Breast epithelium (tissue), 4 donors: ENCODE results near the gene CHD9. TPM values are rescaled to one million over a fixed set of nuclear protein-coding genes. Genes with fewer than 3 reads are reported as not detected.

Experiments
- DNase-seq, 2 donors: peaks; one replicate each; pipeline ENCODE4 v3.0.0-alpha.2; 2019; ENCODE audit warnings: low spot score in 2 of 2
- H3K27ac ChIP-seq, 2 donors: fragments of 200-600 bp; sonication (generic) in 1 of 2; one replicate each; pipeline ENCODE4 v1.5.1; 2016 to 2019; ENCODE audit warnings: mild to moderate bottlenecking in 1 of 2
- H3K27me3 ChIP-seq, 2 donors: fragments of 200-600 bp; sonication (generic) in 1 of 2; one replicate each; pipeline versions ENCODE4 v1.5.1 to v1.6.0; 2017 to 2019; ENCODE audit warnings: control low read depth in 1 of 2, mild to moderate bottlenecking in 1 of 2
- H3K36me3 ChIP-seq: fragments of 200-600 bp; one replicate; pipeline ENCODE4 v1.5.1; 2019
- H3K4me1 ChIP-seq, 2 donors: fragments of 200-600 bp; sonication (generic); one replicate each; pipeline ENCODE4 v1.5.1; 2016 to 2019; ENCODE audit warnings: control low read depth in 1 of 2
- H3K4me3 ChIP-seq, 3 donors: fragments of 200-600 bp; sonication (generic); 1 replicate in 2 of 3; 2 replicates in 1 of 3; pipeline ENCODE4 v1.5.1; 2016 to 2019; ENCODE audit warnings: mild to moderate bottlenecking in 3 of 3, moderate library complexity in 2 of 3
- H3K9me3 ChIP-seq, 2 donors: fragments of 200-600 bp; sonication (generic) in 1 of 2; one replicate each; pipeline ENCODE4 v1.5.1; 2016 to 2019; ENCODE audit warnings: control low read depth in 1 of 2
- POLR2A ChIP-seq: fragments of 450-650 bp; IDR thresholded peaks from one replicate; pipeline ENCODE4 v1.6.1; 2016; ENCODE audit warnings: antibody characterized with exemption, mild to moderate bottlenecking, moderate library complexity
- POLR2AphosphoS5 ChIP-seq, 3 donors: sonication (generic); formaldehyde crosslinking; IDR thresholded peaks; one replicate each; pipeline ENCODE4 v1.6.1; 2017; ENCODE audit warnings: antibody characterized with exemption in 3 of 3
- intact Hi-C: fragments of 100-400 bp; cut with DNase I; formaldehyde crosslinking; loops from one replicate; pipeline ENCODE4 v1.15.1; 2023; ENCODE audit warnings: low total_unique reads
- total RNA-seq, 3 donors: library from RNA; depleted of rRNA; stranded (reverse); fragments of >200 nt; gene quantifications; one replicate each; pipeline ENCODE4 v1.1.0, GENCODE V29; 2016
- TF ChIP-seq, protein P1 (sequence below), 3 donors: fragments of 450-650 bp; IDR thresholded peaks; one replicate each; pipeline ENCODE4 v1.5.1; 2016 to 2017; ENCODE audit warnings: antibody characterized with exemption in 3 of 3, mild to moderate bottlenecking in 3 of 3, moderate library complexity in 3 of 3

CHD9 gene
- total RNA-seq, 3 donors from 2014 or later = 93.8 to 160 (median 158) TPM

- no peaks in the 10 kb centered on the region for H3K36me3 ChIP-seq
- no peaks in the 10 kb centered on the region for H3K4me1 ChIP-seq
- no peak for DNase-seq
- no peaks in the 10 kb centered on the region for H3K27me3 ChIP-seq
- H3K9me3 ChIP-seq = no peaks in the 10 kb centered on the region
- TF ChIP-seq POLR2A = no peak
- TF ChIP-seq, protein P1, sequence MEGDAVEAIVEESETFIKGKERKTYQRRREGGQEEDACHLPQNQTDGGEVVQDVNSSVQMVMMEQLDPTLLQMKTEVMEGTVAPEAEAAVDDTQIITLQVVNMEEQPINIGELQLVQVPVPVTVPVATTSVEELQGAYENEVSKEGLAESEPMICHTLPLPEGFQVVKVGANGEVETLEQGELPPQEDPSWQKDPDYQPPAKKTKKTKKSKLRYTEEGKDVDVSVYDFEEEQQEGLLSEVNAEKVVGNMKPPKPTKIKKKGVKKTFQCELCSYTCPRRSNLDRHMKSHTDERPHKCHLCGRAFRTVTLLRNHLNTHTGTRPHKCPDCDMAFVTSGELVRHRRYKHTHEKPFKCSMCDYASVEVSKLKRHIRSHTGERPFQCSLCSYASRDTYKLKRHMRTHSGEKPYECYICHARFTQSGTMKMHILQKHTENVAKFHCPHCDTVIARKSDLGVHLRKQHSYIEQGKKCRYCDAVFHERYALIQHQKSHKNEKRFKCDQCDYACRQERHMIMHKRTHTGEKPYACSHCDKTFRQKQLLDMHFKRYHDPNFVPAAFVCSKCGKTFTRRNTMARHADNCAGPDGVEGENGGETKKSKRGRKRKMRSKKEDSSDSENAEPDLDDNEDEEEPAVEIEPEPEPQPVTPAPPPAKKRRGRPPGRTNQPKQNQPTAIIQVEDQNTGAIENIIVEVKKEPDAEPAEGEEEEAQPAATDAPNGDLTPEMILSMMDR (IDR thresholded peaks at IDR 0.05) = no peak
- no peak overlapping the region for H3K4me3 ChIP-seq
- H3K27ac ChIP-seq = no peak overlapping the region
- intact Hi-C loops = no loop called here
Observed at GRCh38 chr16:53297477-53297876, 242.7 kb downstream of the CHD9 start.

DNA sequence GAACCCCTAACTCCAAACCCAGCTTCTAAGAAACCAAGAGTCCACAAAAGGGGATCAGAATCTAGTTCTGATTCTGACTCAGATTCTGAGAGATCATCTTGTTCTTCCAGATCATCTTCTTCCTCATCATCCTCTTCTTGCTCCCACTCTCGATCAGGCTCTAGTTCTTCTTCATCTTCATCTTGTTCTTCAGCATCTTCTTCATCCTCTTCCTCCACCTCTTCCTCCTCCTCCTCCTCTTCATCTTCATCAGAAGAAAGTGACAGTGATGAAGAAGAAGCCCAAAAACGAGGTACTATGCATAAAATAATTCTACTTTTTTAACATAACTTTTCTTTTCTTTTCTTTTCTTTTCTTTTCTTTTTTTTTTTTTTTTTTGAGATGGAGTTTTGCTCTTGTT lies 249.5 kb downstream of the CHD9 start:
- Histone ChIP-seq H3K9me3 (no peaks in the 10 kb centered on the region), H3K27me3 (no peaks in the 10 kb centered on the region), H3K36me3 (no peaks in the 10 kb centered on the region), H3K4me3 (no peak overlapping the region), H3K27ac (no peak overlapping the region), H3K4me1 (no peaks in the 10 kb centered on the region)
- DNase-seq = no peak
- intact Hi-C loops = no loop called here
- TF ChIP-seq POLR2AphosphoS5 (IDR thresholded peaks at IDR 0.05) = no peak
- TF ChIP-seq POLR2A = no peak
- TF ChIP-seq, protein P1 (IDR thresholded peaks at IDR 0.05) = no peak

DNA sequence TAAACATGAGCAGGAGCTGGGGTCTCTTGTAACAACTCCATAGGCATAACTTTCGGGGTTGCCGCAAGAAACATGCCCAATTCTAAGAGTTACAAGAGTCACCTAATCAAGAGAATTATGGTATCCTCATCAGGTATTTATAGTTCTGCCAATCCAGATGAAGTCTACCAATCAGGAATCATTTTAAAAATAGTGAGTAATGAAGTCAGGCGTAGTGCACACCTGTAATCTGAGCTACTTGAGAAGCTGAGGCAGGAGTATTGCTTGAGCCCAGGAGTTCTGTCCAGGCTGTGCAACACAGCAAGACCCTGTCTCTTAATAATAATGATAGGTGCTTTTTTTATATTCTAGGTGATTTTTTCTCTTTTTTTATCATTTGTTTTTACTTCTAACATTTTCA lies 251.0 kb downstream of the CHD9 start:
- Histone ChIP-seq H3K9me3 (no peaks in the 10 kb centered on the region), H3K4me1 (no peaks in the 10 kb centered on the region), H3K36me3 (peaks cover 3% of the 10 kb centered on the region), H3K27ac (no peak overlapping the region), H3K4me3 (no peak overlapping the region), H3K27me3 (no peaks in the 10 kb centered on the region)
- intact Hi-C loops = no loop called here
- no peak for DNase-seq
- no peak for TF ChIP-seq POLR2AphosphoS5 (IDR thresholded peaks at IDR 0.05)
- no peak for TF ChIP-seq POLR2A
- TF ChIP-seq, protein P1 (IDR thresholded peaks at IDR 0.05) = no peak

DNA sequence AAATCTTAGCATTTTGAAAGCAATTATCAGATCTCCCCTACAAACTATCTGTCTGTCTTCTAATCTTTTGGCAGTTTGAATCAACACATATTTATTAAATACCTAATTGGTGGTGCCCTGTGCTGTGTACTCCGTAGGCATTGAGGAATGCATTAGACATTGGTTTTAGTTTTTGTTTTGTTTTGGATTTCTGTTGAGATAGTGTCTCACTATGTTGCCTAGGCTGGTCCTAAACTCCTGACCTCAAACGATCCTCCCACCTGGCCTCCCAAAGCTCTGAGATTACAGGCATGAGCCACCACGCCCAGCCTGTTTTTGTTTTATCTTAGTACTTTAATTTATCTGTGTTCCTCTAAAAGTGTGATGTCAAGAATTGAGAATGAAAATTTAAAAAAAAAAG lies 254.7 kb downstream of the CHD9 start:
- no peak for DNase-seq
- H3K27me3 ChIP-seq = no peaks in the 10 kb centered on the region
- TF ChIP-seq POLR2A (no peak), POLR2AphosphoS5 (IDR thresholded peaks at IDR 0.05) (no peak)
- TF ChIP-seq, protein P1 (IDR thresholded peaks at IDR 0.05) = no peak
- no peaks in the 10 kb centered on the region for H3K4me1 ChIP-seq
- no peak overlapping the region for H3K4me3 ChIP-seq
- intact Hi-C loops = no loop called here
- no peak overlapping the region for H3K27ac ChIP-seq
- no peaks in the 10 kb centered on the region for H3K9me3 ChIP-seq
- peaks cover 3% of the 10 kb centered on the region for H3K36me3 ChIP-seq

DNA sequence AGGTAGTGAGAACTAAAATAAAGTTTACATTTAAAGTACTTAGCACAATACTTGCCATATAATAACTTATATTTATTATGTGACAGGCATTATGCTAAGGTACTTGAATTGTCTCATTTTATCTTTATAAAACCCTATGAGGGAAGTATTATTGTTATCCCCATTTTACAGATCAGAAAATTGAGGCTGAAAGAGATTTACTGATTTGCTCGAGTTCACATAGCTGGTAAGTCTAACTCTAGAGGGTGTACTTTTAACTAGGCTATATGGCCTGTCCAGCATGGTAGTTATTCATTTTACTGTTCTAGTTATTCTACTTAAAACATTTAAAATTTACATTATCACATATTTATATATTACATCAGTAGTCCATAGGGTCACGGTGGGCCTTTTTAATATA lies 266.2 kb downstream of the CHD9 start:
- H3K4me3 ChIP-seq = no peak overlapping the region
- H3K27ac ChIP-seq = no peak overlapping the region
- peaks cover 6% of the 10 kb centered on the region for H3K36me3 ChIP-seq
- H3K4me1 ChIP-seq = no peaks in the 10 kb centered on the region
- no peaks in the 10 kb centered on the region for H3K9me3 ChIP-seq
- intact Hi-C loops = loop anchor here (5.0 kb wide), 1 partner anchor 1591 kb away; no protein-coding TSS in a partner anchor
- H3K27me3 ChIP-seq = no peaks in the 10 kb centered on the region
- no peak for DNase-seq
- TF ChIP-seq, protein P1 (IDR thresholded peaks at IDR 0.05) = no peak
- TF ChIP-seq POLR2A (no peak), POLR2AphosphoS5 (IDR thresholded peaks at IDR 0.05) (no peak)
